CD14-positive monocyte (primary cell): ENCODE results near the gene B4GALT1. TPM values are rescaled to one million over a fixed set of nuclear protein-coding genes. Genes with fewer than 3 reads are reported as not detected.

ENCODE experiments used
- DNase-seq, 3 donors: peaks; one replicate each; pipeline ENCODE4 v3.0.0-alpha.2; 2011 to 2022
- H2AFZ ChIP-seq: 2 replicates; pipeline ENCODE4 v1.6.0; 2012; ENCODE audit warnings: mild to moderate bottlenecking, low read depth, low read length, inconsistent platforms; ENCODE audit not compliant: insufficient read depth, poor library complexity, severe bottlenecking
- H3K27ac ChIP-seq, 2 donors: 1 replicate in 1 of 2; 2 replicates in 1 of 2; pipeline ENCODE4 v1.5.1; 2012 to 2013; ENCODE audit warnings: low read length in 2 of 2, control low read depth in 1 of 2, inconsistent platforms in 1 of 2, low read depth in 1 of 2, mild to moderate bottlenecking in 1 of 2
- H3K27me3 ChIP-seq, 2 donors: one replicate each; pipeline versions ENCODE4 v1.6.0 to v1.6.1; 2011 to 2013; ENCODE audit warnings: low read length in 2 of 2; ENCODE audit not compliant: control insufficient read depth in 2 of 2, insufficient read depth in 2 of 2
- H3K36me3 ChIP-seq, 2 donors: replicated peaks in 1 of 2; 1 replicate in 1 of 2; 2 replicates in 1 of 2; pipeline versions ENCODE4 v1.5.1 to v1.6.1; 2012 to 2013; ENCODE audit warnings: low read length in 2 of 2, control low read depth in 1 of 2, inconsistent platforms in 1 of 2, mild to moderate bottlenecking in 1 of 2; ENCODE audit not compliant: insufficient read depth in 2 of 2, control insufficient read depth in 1 of 2
- H3K4me1 ChIP-seq, 2 donors: 1 replicate in 1 of 2; 2 replicates in 1 of 2; pipeline versions ENCODE4 v1.5.1 to v1.6.1; 2012 to 2013; ENCODE audit warnings: low read length in 2 of 2, control low read depth in 1 of 2, inconsistent platforms in 1 of 2, mild to moderate bottlenecking in 1 of 2, moderate library complexity in 1 of 2; ENCODE audit not compliant: insufficient read depth in 2 of 2, control insufficient read depth in 1 of 2
- H3K4me2 ChIP-seq: replicated peaks from 2 replicates; pipeline ENCODE3; 2012; ENCODE audit warnings: low read length, moderate library complexity, mild to moderate bottlenecking; ENCODE audit not compliant: poor library complexity, severe bottlenecking; ENCODE audit errors: extremely low read depth
- H3K4me3 ChIP-seq, 3 experiments: fragments of 200-600 bp in 1 of 3; sonication (generic) in 1 of 3; replicated peaks in 1 of 3; 1 replicate in 2 of 3; 2 replicates in 1 of 3; pipeline ENCODE4 v1.5.1; 2011 to 2013; ENCODE audit warnings: low read length in 3 of 3, mild to moderate bottlenecking in 3 of 3, control low read depth in 2 of 3, low read depth in 2 of 3, inconsistent platforms in 1 of 3, moderate library complexity in 1 of 3
- H3K79me2 ChIP-seq: 2 replicates; pipeline ENCODE4 v1.6.0; 2012; ENCODE audit warnings: mild to moderate bottlenecking, control low read depth, inconsistent platforms, low read length, moderate library complexity; ENCODE audit not compliant: insufficient read depth
- H3K9ac ChIP-seq: 2 replicates; pipeline ENCODE4 v1.6.0; 2017; ENCODE audit warnings: low read length, mild to moderate bottlenecking; ENCODE audit not compliant: insufficient read depth, poor library complexity, severe bottlenecking
- H3K9me3 ChIP-seq, 2 donors: replicated peaks in 1 of 2; 1 replicate in 1 of 2; 2 replicates in 1 of 2; pipeline versions ENCODE4 v1.5.1 to v1.6.1; 2012 to 2013; ENCODE audit warnings: low read length in 2 of 2, control low read depth in 1 of 2; ENCODE audit not compliant: control insufficient read depth in 1 of 2, insufficient read depth in 1 of 2
- H4K20me1 ChIP-seq: 2 replicates; pipeline ENCODE4 v1.6.0; 2012; ENCODE audit warnings: mild to moderate bottlenecking, low read length, control low read depth, moderate library complexity; ENCODE audit not compliant: insufficient read depth
- H3K27ac Mint-ChIP-seq, 7 donors: one replicate each; pipeline ENCODE4 v1.8.0; 2020; ENCODE audit warnings: mild to moderate bottlenecking in 7 of 7, mixed read lengths in 7 of 7, moderate library complexity in 6 of 7, inconsistent platforms in 2 of 7
- H3K27me3 Mint-ChIP-seq, 3 donors: one replicate each; pipeline ENCODE4 v1.8.0; 2021 to 2022; ENCODE audit warnings: low read depth in 3 of 3, mild to moderate bottlenecking in 3 of 3, mixed read lengths in 3 of 3, moderate library complexity in 3 of 3, inconsistent platforms in 1 of 3
- H3K36me3 Mint-ChIP-seq, 2 donors: one replicate each; pipeline ENCODE4 v1.8.0; 2020; ENCODE audit warnings: mixed read lengths in 2 of 2, inconsistent platforms in 1 of 2, mild to moderate bottlenecking in 1 of 2
- H3K4me1 Mint-ChIP-seq: one replicate; pipeline ENCODE4 v1.8.0; 2020; ENCODE audit warnings: mild to moderate bottlenecking, mixed read lengths
- H3K4me3 Mint-ChIP-seq, 2 donors: one replicate each; pipeline ENCODE4 v1.8.0; 2020; ENCODE audit warnings: mild to moderate bottlenecking in 2 of 2, mixed read lengths in 2 of 2, moderate library complexity in 1 of 2
- H3K9me3 Mint-ChIP-seq, 7 donors: one replicate each; pipeline ENCODE4 v1.8.0; 2020 to 2022; ENCODE audit warnings: mixed read lengths in 7 of 7, mild to moderate bottlenecking in 6 of 7, moderate library complexity in 6 of 7, inconsistent platforms in 2 of 7
- CTCF ChIP-seq: fragments of 200-600 bp; IDR thresholded peaks from one replicate; pipeline ENCODE4 v1.8.0; 2022; ENCODE audit warnings: antibody characterized with exemption, mild to moderate bottlenecking
- WGBS: methylation state at CpG from one replicate; pipeline ENCODE4 v1.1.5; 2013; ENCODE audit warnings: missing lambda C conversion rate; ENCODE audit not compliant: insufficient coverage; 5-methylcytosine and 5-hydroxymethylcytosine counted together
- intact Hi-C, 2 donors: fragments of 100-400 bp; cut with micrococcal nuclease; formaldehyde crosslinking; loops; one replicate each; pipeline versions ENCODE4 v1.15.0 to v1.15.1; 2023
- polyA plus RNA-seq, 3 donors: library from polyadenylated mRNA; depleted of rRNA in 1 of 3; unstranded in 2 of 3; stranded (reverse) in 1 of 3; fragments of 300-500 nt in 2 of 3; fragments of >200 nt in 1 of 3; fragmentation: Illumina TruSeq in 2 of 3; gene quantifications; 1 replicate in 2 of 3; 2 replicates in 1 of 3; pipeline ENCODE4 v1.2.3, GENCODE V29; 2012 to 2021

Gene B4GALT1
- polyA plus RNA-seq, 3 donors: 27.6 to 53.7 (median 38.6) TPM

DNA sequence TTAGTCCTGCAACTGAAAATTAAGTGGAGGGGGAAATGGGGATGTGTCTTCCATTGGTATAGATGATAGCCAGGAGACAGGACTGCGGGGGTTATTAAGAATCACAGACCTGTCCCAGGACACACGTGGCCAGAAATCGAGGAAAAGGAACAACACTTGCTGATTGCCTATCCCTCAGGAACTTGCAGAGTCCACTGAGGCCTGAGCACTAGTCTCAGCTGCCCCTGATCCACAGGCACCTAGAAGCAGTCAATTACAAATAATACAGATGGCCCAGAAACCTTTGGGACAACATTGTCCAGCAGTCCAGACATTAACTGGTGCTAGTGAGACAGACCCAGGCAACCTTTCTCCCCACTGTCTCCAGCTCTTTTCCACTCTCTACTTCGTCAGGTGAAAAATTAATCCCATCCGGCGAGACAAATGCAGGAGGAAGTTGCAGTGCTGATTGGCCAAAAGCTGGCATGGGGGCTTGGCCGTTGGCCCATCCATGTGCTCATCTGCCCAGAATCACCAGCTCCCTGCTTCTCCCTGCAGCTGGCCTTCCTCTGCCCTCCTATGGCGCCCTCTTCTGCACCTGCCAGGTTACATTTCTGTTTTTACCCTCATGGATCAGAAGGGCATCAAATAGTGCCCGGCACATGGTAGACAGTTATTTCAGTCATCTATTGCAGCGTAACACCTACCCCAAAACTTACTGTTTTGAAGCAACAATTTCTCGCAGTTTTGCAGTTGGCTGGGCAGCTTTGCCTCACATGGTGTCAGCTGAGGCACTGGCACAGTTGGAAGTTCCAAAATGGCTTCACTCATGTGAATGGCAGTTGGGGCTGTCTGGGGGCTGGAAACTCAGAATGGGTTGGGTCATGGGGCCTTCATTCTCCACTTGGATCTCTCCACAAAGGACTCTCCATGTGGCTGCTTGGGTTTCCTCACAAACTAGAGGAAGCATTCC, 3.6 kb upstream of the B4GALT1 start:
- DNase-seq: peak in 2 of 3 donors; percentile 54 to 63
- Histone ChIP-seq H3K27me3 (no peaks in the 10 kb centered on the region), H3K36me3 (no peaks in the 10 kb centered on the region), H2AFZ (no peak overlapping the region), H3K4me2 (no peak overlapping the region), H3K4me3 (no peak overlapping the region), H3K9me3 (no peaks in the 10 kb centered on the region), H4K20me1 (peaks cover 11% of the 10 kb centered on the region), H3K79me2 (peaks cover 13% of the 10 kb centered on the region), H3K4me1 (peaks cover 20 to 28% of the 10 kb centered on the region in 2 donors), H3K9ac (no peak overlapping the region), H3K27ac (no peak overlapping the region)
- 44% methylated on average over 11 of the region's 11 CpGs for WGBS
- Mint-ChIP-seq H3K4me3 (no peak overlapping the region), H3K27ac (peak overlapping the region in 2 of 7 donors; percentile 37 to 73), H3K27me3 (peaks cover 0 to 2% (median 0%) of the 10 kb centered on the region in 3 donors), H3K9me3 (peaks cover 0 to 8% (median 0%) of the 10 kb centered on the region in 7 donors), H3K4me1 (peaks cover 32% of the 10 kb centered on the region), H3K36me3 (peaks cover 0 to 5% of the 10 kb centered on the region in 2 donors)
- intact Hi-C loops: loop anchor here in 1 of 2 donors (5.0 to 10.0 kb wide), 3 partner anchors 33 to 88 kb away; no protein-coding TSS in a partner anchor
- peak; percentile 60 for TF ChIP-seq CTCF

DNA sequence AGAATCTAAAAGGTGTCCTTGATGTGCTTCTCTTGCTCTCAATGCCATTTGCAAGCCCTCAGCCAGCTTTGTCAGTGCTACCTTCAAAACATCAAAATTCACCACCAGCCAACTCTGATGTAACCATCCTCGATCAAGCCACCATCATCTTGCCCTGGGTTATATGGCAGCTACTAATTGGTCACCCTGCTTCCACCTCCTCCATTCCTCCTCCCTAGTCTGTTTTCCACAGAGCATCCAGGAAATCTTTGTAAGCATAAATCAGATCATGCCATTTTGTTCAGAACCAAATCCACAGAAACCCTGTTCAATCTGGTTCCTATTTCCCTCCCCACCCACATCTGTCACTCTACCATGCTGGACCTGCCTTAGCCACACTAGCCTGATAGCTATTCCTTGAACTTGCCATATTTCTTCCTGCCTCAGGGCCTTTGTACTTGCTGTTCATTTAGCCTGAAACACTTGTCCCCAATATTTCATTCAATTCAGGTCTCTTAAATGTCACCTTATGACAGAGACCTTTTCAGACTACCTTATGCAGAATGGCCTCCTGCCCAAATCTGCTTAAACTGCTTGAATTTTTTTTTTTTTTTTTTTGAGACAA, 1.9 kb upstream of the B4GALT1 start:
- 88% methylated on average over 1 of the region's 1 CpG for WGBS
- Histone ChIP-seq H3K4me2 (no peak overlapping the region), H3K9ac (no peak overlapping the region), H4K20me1 (peaks cover 28% of the 10 kb centered on the region), H3K79me2 (peaks cover 30% of the 10 kb centered on the region), H3K4me3 (no peak overlapping the region), H3K27me3 (no peaks in the 10 kb centered on the region), H3K4me1 (peaks cover 37 to 44% of the 10 kb centered on the region in 2 donors), H2AFZ (no peak overlapping the region), H3K27ac (peak overlapping the region in 1 of 2 donors; percentile 91), H3K9me3 (no peaks in the 10 kb centered on the region), H3K36me3 (no peaks in the 10 kb centered on the region)
- H3K9me3 Mint-ChIP-seq: peaks cover 0 to 8% (median 0%) of the 10 kb centered on the region in 7 donors
- peaks cover 2 to 15% of the 10 kb centered on the region in 2 donors for H3K36me3 Mint-ChIP-seq
- peaks cover 46% of the 10 kb centered on the region for H3K4me1 Mint-ChIP-seq
- H3K27me3 Mint-ChIP-seq: peaks cover 0 to 2% (median 0%) of the 10 kb centered on the region in 3 donors
- no peak for DNase-seq
- no peak for TF ChIP-seq CTCF
- intact Hi-C loops: loop anchor here (5.0 to 10.0 kb wide), 6 partner anchors 42 to 142 kb away; partner anchors contain the start of genes BAG1 (in 1 of the 2), CHMP5 (in 1 of the 2), DNAJA1 (in 1 of the 2) and SMU1 (in 1 of the 2)
- H3K4me3 Mint-ChIP-seq: peak overlapping the region; percentile 1 to 21
- peak overlapping the region; percentile 96 to 99 (median 99) for H3K27ac Mint-ChIP-seq
